AG10803 (cell line): ENCODE measurements around the gene PCCB.
A peak's percentile ranks its signal among the peaks of the same experiment; 100 is the strongest.
"Not testable (repeated sequence)": the region's sequence is repeated elsewhere in the genome, so short reads cannot be mapped to it uniquely, and the experiment has no call there.

Experiments
- DNase-seq: peaks from one replicate; pipeline ENCODE4 v3.0.0; 2010; ENCODE audit warnings: low read depth
- H3K4me3 ChIP-seq: 2 replicates; pipeline ENCODE4 v1.5.1; 2011; ENCODE audit warnings: mild to moderate bottlenecking, low read length, control low read depth
- TF ChIP-seq, protein P1 (sequence below): conservative IDR thresholded peaks from 2 replicates; pipeline ENCODE4 v1.5.1; 2011; ENCODE audit warnings: mild to moderate bottlenecking, low read length, control low read depth, inconsistent platforms

PCCB gene

DNA sequence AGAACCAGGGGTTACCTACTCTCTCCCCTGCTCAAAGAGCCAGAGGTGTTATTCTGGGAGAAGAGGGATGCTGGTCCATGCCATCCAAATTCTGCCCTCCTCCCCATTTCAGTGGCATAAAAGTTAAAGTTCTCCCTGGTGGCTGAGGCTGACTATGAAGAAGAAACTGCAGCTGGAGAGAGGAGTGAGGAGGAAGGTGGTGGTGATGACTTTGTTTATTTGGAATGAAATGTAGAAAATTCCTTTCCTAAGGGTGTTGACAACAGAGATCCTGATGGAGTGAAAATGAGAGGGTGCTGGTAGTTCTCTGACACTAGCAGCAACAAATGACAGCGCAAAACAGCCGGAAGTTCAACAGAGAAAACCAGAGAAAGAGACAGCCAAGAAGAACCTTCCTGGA, 100.4 kb downstream of the PCCB start:
- peak overlapping the region; percentile 37 for H3K4me3 ChIP-seq

DNA sequence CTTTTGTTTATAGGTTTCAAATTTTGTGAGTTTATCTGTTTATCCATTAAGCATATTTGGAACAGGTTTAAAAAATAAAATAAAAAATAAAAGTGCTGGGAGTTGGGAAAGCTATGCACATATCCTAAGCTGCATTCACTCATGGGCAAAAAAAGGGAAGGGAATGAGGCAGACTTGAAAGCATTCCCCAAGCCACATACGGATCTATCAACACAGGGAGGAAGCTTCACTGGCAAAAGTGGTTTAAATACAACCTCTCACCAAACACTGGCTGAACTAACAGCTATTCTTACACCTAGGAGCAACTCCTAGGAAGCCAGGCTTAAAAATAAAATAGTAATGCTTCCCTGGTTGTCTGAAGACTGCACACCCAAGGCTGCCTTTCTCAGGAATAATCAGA, 101.2 kb downstream of the PCCB start:
- TF ChIP-seq, protein P1, sequence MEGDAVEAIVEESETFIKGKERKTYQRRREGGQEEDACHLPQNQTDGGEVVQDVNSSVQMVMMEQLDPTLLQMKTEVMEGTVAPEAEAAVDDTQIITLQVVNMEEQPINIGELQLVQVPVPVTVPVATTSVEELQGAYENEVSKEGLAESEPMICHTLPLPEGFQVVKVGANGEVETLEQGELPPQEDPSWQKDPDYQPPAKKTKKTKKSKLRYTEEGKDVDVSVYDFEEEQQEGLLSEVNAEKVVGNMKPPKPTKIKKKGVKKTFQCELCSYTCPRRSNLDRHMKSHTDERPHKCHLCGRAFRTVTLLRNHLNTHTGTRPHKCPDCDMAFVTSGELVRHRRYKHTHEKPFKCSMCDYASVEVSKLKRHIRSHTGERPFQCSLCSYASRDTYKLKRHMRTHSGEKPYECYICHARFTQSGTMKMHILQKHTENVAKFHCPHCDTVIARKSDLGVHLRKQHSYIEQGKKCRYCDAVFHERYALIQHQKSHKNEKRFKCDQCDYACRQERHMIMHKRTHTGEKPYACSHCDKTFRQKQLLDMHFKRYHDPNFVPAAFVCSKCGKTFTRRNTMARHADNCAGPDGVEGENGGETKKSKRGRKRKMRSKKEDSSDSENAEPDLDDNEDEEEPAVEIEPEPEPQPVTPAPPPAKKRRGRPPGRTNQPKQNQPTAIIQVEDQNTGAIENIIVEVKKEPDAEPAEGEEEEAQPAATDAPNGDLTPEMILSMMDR: no peak
- no peak overlapping the region for H3K4me3 ChIP-seq
- DNase-seq: peak; percentile 59

More for the DNA sequence above, 100.4 kb downstream of the PCCB start:
- DNase-seq: peak; percentile 91
- TF ChIP-seq, protein P1: peak; percentile 11

DNA sequence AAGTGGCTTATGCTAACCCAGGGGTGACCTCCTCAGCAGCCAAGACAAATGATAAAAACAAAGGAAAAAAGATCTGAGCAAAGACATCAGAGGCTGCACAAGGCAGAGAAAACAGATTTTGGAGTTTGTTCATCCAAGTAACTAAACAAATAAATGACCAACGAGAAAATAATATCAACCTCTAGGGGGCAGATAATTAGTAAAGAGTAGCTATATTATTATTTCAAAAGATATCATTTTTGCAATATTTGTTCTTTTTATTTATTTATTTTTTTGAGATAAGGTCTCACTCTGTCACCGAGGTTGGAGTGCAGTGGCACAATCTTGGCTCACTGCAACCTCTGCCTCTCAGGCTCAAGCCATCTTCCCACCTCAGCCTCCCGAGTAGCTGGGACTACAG, 101.8 kb downstream of the PCCB start:
- DNase-seq: no peak
- TF ChIP-seq, protein P1: no peak

DNA sequence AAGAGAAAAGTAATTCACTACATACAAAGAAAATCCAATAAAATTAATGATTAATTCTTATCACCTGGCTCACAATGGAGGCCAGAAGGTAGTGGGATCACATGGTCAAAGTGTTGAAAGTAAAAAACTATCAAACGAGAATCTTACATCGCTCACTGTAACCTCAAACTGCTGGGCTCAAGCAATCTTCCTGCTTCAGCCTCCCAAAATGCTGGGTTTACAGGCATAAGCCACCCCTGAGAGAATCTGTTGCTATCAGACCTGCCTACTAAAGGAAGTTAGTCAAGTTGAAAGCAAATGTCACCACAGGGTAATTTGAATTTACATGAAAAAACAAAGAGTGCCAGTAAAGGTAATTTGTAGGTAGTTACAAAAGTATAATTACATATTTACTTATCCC, 103.3 kb downstream of the PCCB start:
- no peak overlapping the region for H3K4me3 ChIP-seq
- TF ChIP-seq, protein P1: no peak
- DNase-seq: no peak

More for the DNA sequence above, 101.8 kb downstream of the PCCB start:
- H3K4me3 ChIP-seq: no peak overlapping the region

DNA sequence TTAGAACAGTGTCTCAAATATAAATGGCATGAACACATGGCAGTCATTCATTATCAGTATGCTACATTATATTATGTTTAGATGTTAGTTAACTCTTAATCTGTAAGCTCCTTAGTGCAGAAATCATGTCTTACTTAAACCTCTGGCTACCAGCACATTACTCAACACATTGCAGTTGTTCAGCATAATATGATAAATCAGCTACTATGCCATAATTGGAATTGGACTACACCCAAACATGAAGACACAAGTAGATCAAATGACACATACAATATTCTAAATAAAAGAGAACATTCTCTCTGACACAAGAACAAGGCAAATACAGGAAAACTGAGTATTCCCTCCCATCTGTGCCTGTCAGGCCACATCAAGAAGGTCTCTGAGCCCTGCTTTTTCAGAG, 116.1 kb downstream of the PCCB start:
- H3K4me3 ChIP-seq: no peak overlapping the region
- TF ChIP-seq, protein P1: no peak
- DNase-seq: peak; percentile 69

DNA sequence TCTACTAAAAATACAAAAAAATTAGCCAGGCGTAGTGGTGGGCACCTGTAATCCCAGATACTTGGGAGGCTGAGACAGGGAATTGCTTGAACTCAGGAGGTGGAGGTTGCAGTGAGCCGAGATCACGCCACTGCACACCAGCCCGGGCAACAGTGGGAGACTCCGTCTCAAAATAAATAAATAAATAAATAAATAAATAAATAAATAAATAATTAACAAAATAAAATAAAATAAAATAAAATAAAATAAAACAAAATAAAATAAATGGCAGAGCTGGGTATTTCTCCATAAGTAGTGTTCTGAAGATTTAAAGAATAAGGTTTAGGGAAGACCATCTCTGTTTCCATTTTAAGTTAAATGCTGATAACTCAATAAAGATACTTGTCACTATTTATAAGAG, 125.7 kb downstream of the PCCB start:
- not testable (repeated sequence) for DNase-seq, H3K4me3 ChIP-seq

DNA sequence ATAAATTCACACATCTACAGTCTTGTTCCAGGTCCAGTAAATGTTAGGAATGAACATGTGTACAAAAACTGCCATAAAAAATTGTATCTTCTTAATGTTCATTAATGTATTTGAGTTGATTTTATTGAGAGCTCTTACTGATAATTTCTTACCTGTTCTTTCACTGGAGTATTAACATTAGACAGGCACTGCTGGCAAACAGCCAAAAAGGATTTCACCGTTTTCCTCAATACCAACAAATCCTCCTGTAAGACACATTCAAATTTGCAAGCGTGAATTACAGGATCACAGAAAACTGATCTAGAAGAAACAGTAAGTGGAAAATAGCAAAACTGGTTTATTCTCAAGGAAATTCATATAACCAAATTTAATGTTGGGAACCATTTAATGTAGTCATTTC, 127.4 kb downstream of the PCCB start:
- TF ChIP-seq, protein P1: no peak
- DNase-seq: no peak
- no peak overlapping the region for H3K4me3 ChIP-seq

DNA sequence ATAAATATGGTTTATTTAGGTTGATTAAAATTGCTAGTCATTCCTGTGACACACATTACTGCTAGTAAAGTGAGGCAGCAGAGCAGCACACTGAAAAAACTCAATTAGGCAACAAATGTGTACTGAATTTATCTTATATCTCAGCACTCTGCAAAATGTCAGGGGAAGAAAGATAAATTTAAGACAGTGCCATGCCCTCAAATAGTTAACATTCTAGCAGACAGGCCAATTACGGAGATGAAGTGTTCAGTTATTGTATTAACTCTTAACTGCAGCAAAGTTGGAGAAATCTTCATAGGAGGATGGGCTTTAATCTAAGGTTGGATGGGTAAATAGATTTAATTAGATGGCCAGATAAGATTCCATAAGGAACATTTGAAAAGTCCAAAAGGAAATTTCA, 127.9 kb downstream of the PCCB start:
- H3K4me3 ChIP-seq: no peak overlapping the region
- TF ChIP-seq, protein P1: no peak
- DNase-seq: no peak
